ENCODE data around the gene GRIA1. TPM values are rescaled to one million over a fixed set of nuclear protein-coding genes. Genes with fewer than 3 reads are reported as not detected.
"Not testable (repeated sequence)": the region's sequence is repeated elsewhere in the genome, so short reads cannot be mapped to it uniquely, and the experiment has no call there.

The GRIA1 gene
- total RNA-seq, 2 donors from 2014 or later = not detected

DNA sequence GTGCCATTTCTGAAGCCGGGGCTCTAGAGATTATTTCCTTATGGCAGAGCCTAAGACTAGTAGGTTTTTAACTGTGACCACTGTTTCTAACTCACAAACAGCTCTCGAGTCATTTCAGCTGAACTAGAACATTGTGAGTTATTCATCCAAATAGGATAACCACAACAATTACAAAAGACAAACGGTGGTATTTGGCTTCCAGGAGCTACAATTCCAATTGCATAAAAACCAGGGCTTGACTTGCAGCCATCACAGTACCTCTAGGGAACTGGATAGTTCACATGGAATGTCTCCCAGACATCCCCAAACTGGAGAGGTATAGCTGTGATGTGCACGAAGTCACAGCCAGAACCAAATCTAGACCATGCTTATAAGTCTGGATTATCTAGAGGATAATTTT, 323.4 kb downstream of the GRIA1 start:
- no peak overlapping the region for H3K27ac Mint-ChIP-seq

DNA sequence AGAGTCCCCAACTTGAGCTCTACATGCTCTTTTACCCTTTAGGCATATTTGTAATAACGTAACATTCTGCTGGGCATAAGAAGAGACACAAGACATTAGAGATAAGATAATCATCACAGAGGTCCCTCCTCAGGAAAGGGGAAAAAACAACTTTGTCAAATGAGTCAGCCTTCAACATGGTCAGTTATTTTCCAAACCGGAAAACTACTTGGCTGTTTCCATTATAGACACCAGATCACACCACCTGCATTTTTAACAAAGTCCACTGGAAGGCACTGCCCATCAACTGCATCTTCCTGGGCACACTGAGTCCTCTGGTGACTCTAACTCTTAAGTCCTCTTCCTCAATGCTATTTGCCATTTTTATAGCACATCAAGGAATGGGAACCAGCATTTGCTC, 326.4 kb downstream of the GRIA1 start:
- Mint-ChIP-seq H3K4me1 (no peaks in the 10 kb centered on the region), H3K27me3 (peaks cover 6% of the 10 kb centered on the region), H3K4me3 (no peak overlapping the region), H3K36me3 (ENCODE audit: low read depth) (no peaks in the 10 kb centered on the region), H3K27ac (no peak overlapping the region)
- DNase-seq (no peak), ATAC-seq (no peak)
- H3K9me3 ChIP-seq (ENCODE audit: control insufficient read depth, low read length, poor library complexity, severe bottlenecking) = no peaks in the 10 kb centered on the region

More for the DNA sequence above, 323.4 kb downstream of the GRIA1 start:
- ATAC-seq (no peak), DNase-seq (no peak)
- Mint-ChIP-seq H3K4me1 (no peaks in the 10 kb centered on the region), H3K4me3 (no peak overlapping the region), H3K36me3 (ENCODE audit: low read depth) (no peaks in the 10 kb centered on the region), H3K27me3 (peaks cover 6% of the 10 kb centered on the region)
- no peaks in the 10 kb centered on the region for H3K9me3 ChIP-seq (ENCODE audit: control insufficient read depth, low read length, poor library complexity, severe bottlenecking)

GRCh38 chr5:153818626-153819025, 328.2 kb downstream of the GRIA1 start:
- DNase-seq (no peak), ATAC-seq (no peak)
- Mint-ChIP-seq H3K27ac (no peak overlapping the region), H3K27me3 (peaks cover 6% of the 10 kb centered on the region), H3K36me3 (ENCODE audit: low read depth) (no peaks in the 10 kb centered on the region), H3K4me3 (no peak overlapping the region), H3K4me1 (no peaks in the 10 kb centered on the region)
- H3K9me3 ChIP-seq (ENCODE audit: control insufficient read depth, low read length, poor library complexity, severe bottlenecking) = no peaks in the 10 kb centered on the region

DNA sequence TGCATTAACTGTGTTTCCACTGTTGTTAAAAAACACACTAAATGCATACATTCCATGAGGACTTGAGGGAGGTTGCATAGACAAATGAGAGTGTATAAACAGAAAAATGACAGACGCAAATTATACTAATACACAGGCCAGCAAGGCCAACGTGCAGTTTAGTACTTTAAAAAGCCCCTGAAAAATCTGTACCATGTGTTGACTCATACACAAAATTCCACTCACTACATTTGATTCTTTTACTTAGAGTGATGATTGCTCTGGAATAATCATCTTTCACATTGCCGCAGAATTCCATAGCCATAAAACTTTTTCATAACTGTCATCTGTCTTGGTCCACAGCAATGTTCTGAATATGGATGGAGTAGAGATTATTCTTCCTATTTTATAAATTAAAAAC, 332.6 kb downstream of the GRIA1 start:
- Mint-ChIP-seq H3K4me3 (no peak overlapping the region), H3K27ac (no peak overlapping the region), H3K36me3 (ENCODE audit: low read depth) (no peaks in the 10 kb centered on the region), H3K4me1 (no peaks in the 10 kb centered on the region), H3K27me3 (no peaks in the 10 kb centered on the region)
- DNase-seq (no peak), ATAC-seq (no peak)
- H3K9me3 ChIP-seq (ENCODE audit: control insufficient read depth, low read length, poor library complexity, severe bottlenecking) = no peaks in the 10 kb centered on the region

- H3K27ac Mint-ChIP-seq = no peak overlapping the region
- DNase-seq = no peak
- H3K4me3 Mint-ChIP-seq = no peak overlapping the region
- no peaks in the 10 kb centered on the region for H3K9me3 ChIP-seq (ENCODE audit: control insufficient read depth, low read length, poor library complexity, severe bottlenecking)
- H3K27me3 Mint-ChIP-seq = no peaks in the 10 kb centered on the region
- H3K4me1 Mint-ChIP-seq = no peaks in the 10 kb centered on the region
- ATAC-seq = no peak
- no peaks in the 10 kb centered on the region for H3K36me3 Mint-ChIP-seq (ENCODE audit: low read depth)
Measured at GRCh38 chr5:153824909-153825308, 334.4 kb downstream of the GRIA1 start.

DNA sequence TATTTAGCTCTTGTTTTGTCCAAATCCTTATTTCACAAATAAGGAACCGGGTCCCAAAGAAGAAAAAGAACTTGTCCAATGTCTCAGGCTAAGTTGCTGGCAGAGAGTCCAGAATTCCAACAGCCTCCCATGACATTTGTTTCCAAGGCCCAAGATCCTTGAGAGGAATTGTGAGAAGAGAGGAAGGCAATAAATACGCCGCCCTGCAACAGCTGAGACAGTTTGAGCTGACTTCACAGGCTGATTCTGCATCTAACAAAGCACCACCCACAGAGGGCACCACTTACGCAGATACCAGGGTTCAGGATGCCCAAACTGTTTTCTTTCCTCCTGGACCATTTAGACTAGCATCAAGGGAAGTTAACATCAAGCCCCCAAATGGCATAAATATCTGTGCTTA, 336.9 kb downstream of the GRIA1 start:
- ATAC-seq = no peak
- Mint-ChIP-seq H3K27ac (no peak overlapping the region), H3K4me3 (no peak overlapping the region), H3K4me1 (no peaks in the 10 kb centered on the region), H3K27me3 (no peaks in the 10 kb centered on the region), H3K36me3 (ENCODE audit: low read depth) (no peaks in the 10 kb centered on the region)
- DNase-seq = no peak
- no peaks in the 10 kb centered on the region for H3K9me3 ChIP-seq (ENCODE audit: control insufficient read depth, low read length, poor library complexity, severe bottlenecking)

GRCh38 chr5:153829510-153830065, 339.1 kb downstream of the GRIA1 start:
- no peak for DNase-seq
- Mint-ChIP-seq H3K4me1 (no peaks in the 10 kb centered on the region), H3K36me3 (ENCODE audit: low read depth) (no peaks in the 10 kb centered on the region), H3K27ac (no peak overlapping the region), H3K27me3 (no peaks in the 10 kb centered on the region), H3K4me3 (no peak overlapping the region)
- H3K9me3 ChIP-seq (ENCODE audit: control insufficient read depth, low read length, poor library complexity, severe bottlenecking) = no peaks in the 10 kb centered on the region
- no peak for ATAC-seq

GRCh38 chr5:153831973-153832372, 341.5 kb downstream of the GRIA1 start:
- H3K4me3 Mint-ChIP-seq = no peak overlapping the region
- ATAC-seq (no peak), DNase-seq (no peak)
- no peak overlapping the region for H3K27ac Mint-ChIP-seq
- no peaks in the 10 kb centered on the region for H3K9me3 ChIP-seq (ENCODE audit: control insufficient read depth, low read length, poor library complexity, severe bottlenecking)
- H3K27me3 Mint-ChIP-seq = no peaks in the 10 kb centered on the region
- no peaks in the 10 kb centered on the region for H3K4me1 Mint-ChIP-seq
- H3K36me3 Mint-ChIP-seq (ENCODE audit: low read depth) = no peaks in the 10 kb centered on the region

DNA sequence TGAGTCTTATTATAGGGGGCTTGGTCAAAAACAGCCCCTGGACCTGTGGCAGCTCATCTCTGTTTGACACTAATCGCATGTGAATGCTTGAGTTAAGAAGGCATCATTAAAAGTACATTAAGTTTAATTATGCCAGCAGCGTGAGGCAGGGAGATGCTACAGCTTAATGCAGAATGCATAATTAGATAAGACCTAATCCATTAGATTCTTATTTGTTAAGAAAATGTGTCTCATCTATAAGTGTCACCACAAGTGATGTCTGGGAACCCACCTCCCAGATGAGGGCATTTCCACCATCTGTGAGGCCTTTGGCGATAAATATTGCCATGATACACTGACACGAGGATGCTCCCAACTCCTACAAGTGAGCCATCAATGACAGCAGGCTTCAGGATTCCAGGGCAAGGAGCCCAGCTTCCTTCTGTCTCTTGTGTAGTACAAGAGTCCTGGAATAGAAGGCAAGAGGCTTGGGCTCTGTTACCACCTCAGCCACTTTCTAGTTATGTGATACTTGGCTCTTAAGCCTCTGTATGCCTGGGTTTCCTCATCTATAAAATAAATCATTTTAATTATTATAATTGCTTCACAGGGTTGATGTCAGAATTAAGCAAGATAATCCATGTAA, 345.5 kb downstream of the GRIA1 start:
- no peak overlapping the region for H3K27ac Mint-ChIP-seq

GRCh38 chr5:153849303-153850113, 359.0 kb downstream of the GRIA1 start:
- H3K4me1 Mint-ChIP-seq; H3K27ac Mint-ChIP-seq; H3K27me3 Mint-ChIP-seq; ATAC-seq; H3K36me3 Mint-ChIP-seq (ENCODE audit: low read depth); DNase-seq; H3K9me3 ChIP-seq (ENCODE audit: control insufficient read depth, low read length, poor library complexity, severe bottlenecking); H3K4me3 Mint-ChIP-seq: not testable (repeated sequence)

More for the DNA sequence above, 345.5 kb downstream of the GRIA1 start:
- no peak for DNase-seq
- ATAC-seq = no peak
- Mint-ChIP-seq H3K36me3 (ENCODE audit: low read depth) (no peaks in the 10 kb centered on the region), H3K4me1 (no peaks in the 10 kb centered on the region), H3K27me3 (no peaks in the 10 kb centered on the region), H3K4me3 (no peak overlapping the region)
- H3K9me3 ChIP-seq (ENCODE audit: control insufficient read depth, low read length, poor library complexity, severe bottlenecking) = no peaks in the 10 kb centered on the region

GRCh38 chr5:153860195-153860886, 369.9 kb downstream of the GRIA1 start:
- ATAC-seq (no peak), DNase-seq (no peak)
- no peak overlapping the region for H3K27ac Mint-ChIP-seq
- no peaks in the 10 kb centered on the region for H3K9me3 ChIP-seq (ENCODE audit: control insufficient read depth, low read length, poor library complexity, severe bottlenecking)
- no peaks in the 10 kb centered on the region for H3K36me3 Mint-ChIP-seq (ENCODE audit: low read depth)
- H3K27me3 Mint-ChIP-seq = peaks cover 5% of the 10 kb centered on the region
- H3K4me1 Mint-ChIP-seq = no peaks in the 10 kb centered on the region
- H3K4me3 Mint-ChIP-seq = no peak overlapping the region

GRCh38 chr5:153862906-153863305, 372.4 kb downstream of the GRIA1 start:
- H3K36me3 Mint-ChIP-seq (ENCODE audit: low read depth); H3K27me3 Mint-ChIP-seq; H3K4me3 Mint-ChIP-seq; DNase-seq; H3K4me1 Mint-ChIP-seq; H3K9me3 ChIP-seq (ENCODE audit: control insufficient read depth, low read length, poor library complexity, severe bottlenecking); H3K27ac Mint-ChIP-seq; ATAC-seq: not testable (repeated sequence)

All from T-helper 17 cell (primary cell).